Ascending aorta (tissue), 2 donors: Measurements from ENCODE around the gene MYO3B. TPM values are rescaled to one million over a fixed set of nuclear protein-coding genes. Genes with fewer than 3 reads are reported as not detected.

Source experiments
- DNase-seq, 2 donors: peaks; one replicate each; pipeline ENCODE4 v3.0.0-alpha.2; 2019; ENCODE audit warnings: low spot score in 2 of 2
- H3K27ac ChIP-seq, 2 donors: fragments of 200-600 bp; sonication (generic); one replicate each; pipeline ENCODE4 v1.5.1; 2016 to 2017; ENCODE audit warnings: mild to moderate bottlenecking in 1 of 2
- H3K27me3 ChIP-seq: fragments of 200-600 bp; sonication (generic); one replicate; pipeline ENCODE4 v1.5.1; 2017
- H3K36me3 ChIP-seq, 2 donors: fragments of 200-600 bp; sonication (generic); one replicate each; pipeline ENCODE4 v1.5.1; 2016
- H3K4me1 ChIP-seq, 2 donors: fragments of 200-600 bp; sonication (generic); one replicate each; pipeline ENCODE4 v1.5.1; 2016 to 2017; ENCODE audit warnings: mild to moderate bottlenecking in 1 of 2
- H3K4me3 ChIP-seq, 2 donors: fragments of 200-600 bp; sonication (generic); one replicate each; pipeline ENCODE4 v1.5.1; 2016 to 2017; ENCODE audit warnings: mild to moderate bottlenecking in 1 of 2
- H3K9me3 ChIP-seq, 2 donors: fragments of 200-600 bp; sonication (generic); one replicate each; pipeline ENCODE4 v1.5.1; 2016
- intact Hi-C: fragments of 100-400 bp; cut with DNase I; formaldehyde crosslinking; loops from one replicate; pipeline ENCODE4 v1.15.1; 2023
- total RNA-seq: library from RNA; depleted of rRNA; stranded (reverse); fragments of >200 nt; gene quantifications from one replicate; pipeline ENCODE4 v1.1.0, GENCODE V29; 2016
- TF ChIP-seq, protein P1 (sequence below), 3 experiments: fragments of 200-600 bp in 2 of 3; fragments of 450-650 bp in 1 of 3; sonication (generic) in 2 of 3; IDR thresholded peaks; one replicate each; pipeline ENCODE4 v1.5.1; 2016 to 2019; ENCODE audit warnings: antibody characterized with exemption in 3 of 3, mild to moderate bottlenecking in 1 of 3, moderate library complexity in 1 of 3

Gene MYO3B
- total RNA-seq, 1 donor from 2014 or later = not detected

GRCh38 chr2:170162271-170162632 lies 15.7 kb upstream of the MYO3B start:
- no peak for DNase-seq
- Histone ChIP-seq H3K36me3 (no peaks in the 10 kb centered on the region), H3K4me3 (no peak overlapping the region), H3K27me3 (no peaks in the 10 kb centered on the region), H3K27ac (no peak overlapping the region), H3K9me3 (no peaks in the 10 kb centered on the region), H3K4me1 (no peaks in the 10 kb centered on the region)
- intact Hi-C loops = no loop called here
- TF ChIP-seq, protein P1, sequence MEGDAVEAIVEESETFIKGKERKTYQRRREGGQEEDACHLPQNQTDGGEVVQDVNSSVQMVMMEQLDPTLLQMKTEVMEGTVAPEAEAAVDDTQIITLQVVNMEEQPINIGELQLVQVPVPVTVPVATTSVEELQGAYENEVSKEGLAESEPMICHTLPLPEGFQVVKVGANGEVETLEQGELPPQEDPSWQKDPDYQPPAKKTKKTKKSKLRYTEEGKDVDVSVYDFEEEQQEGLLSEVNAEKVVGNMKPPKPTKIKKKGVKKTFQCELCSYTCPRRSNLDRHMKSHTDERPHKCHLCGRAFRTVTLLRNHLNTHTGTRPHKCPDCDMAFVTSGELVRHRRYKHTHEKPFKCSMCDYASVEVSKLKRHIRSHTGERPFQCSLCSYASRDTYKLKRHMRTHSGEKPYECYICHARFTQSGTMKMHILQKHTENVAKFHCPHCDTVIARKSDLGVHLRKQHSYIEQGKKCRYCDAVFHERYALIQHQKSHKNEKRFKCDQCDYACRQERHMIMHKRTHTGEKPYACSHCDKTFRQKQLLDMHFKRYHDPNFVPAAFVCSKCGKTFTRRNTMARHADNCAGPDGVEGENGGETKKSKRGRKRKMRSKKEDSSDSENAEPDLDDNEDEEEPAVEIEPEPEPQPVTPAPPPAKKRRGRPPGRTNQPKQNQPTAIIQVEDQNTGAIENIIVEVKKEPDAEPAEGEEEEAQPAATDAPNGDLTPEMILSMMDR (IDR thresholded peaks at IDR 0.05) = no peak

- H3K27me3 ChIP-seq = no peaks in the 10 kb centered on the region
- intact Hi-C loops = no loop called here
- H3K36me3 ChIP-seq = no peaks in the 10 kb centered on the region
- H3K4me1 ChIP-seq = no peaks in the 10 kb centered on the region
- H3K27ac ChIP-seq = no peak overlapping the region
- DNase-seq = no peak
- TF ChIP-seq, protein P1 (IDR thresholded peaks at IDR 0.05) = no peak
- no peak overlapping the region for H3K4me3 ChIP-seq
- no peaks in the 10 kb centered on the region for H3K9me3 ChIP-seq
Measured at GRCh38 chr2:170163411-170164065, 14.4 kb upstream of the MYO3B start.

- DNase-seq = no peak
- TF ChIP-seq, protein P1 (IDR thresholded peaks at IDR 0.05) = no peak
- intact Hi-C loops = no loop called here
Measured at GRCh38 chr2:170165129-170165528, 12.8 kb upstream of the MYO3B start.

DNA sequence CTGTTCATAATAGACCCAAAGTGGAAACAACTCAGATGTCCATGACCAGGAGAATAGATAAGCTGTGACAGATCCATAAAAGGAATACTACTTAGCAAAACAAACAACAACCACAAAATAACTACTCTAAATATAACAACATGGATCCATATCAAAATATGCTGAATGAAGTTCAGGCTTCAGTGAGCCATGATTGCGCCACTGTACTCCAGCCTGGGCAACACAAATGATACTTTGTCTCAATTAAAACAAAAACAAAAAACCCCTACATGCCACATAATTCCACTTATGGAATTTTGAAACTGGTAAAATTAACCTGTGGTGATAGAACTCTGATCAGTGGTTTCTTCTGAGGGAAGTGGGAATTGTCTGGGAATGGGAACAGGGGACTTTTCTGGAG lies 11.2 kb upstream of the MYO3B start:
- H3K4me1 ChIP-seq = no peaks in the 10 kb centered on the region
- DNase-seq = no peak
- intact Hi-C loops = no loop called here
- H3K27me3 ChIP-seq = no peaks in the 10 kb centered on the region
- no peaks in the 10 kb centered on the region for H3K9me3 ChIP-seq
- no peak overlapping the region for H3K4me3 ChIP-seq
- no peaks in the 10 kb centered on the region for H3K36me3 ChIP-seq
- no peak overlapping the region for H3K27ac ChIP-seq
- TF ChIP-seq, protein P1 (IDR thresholded peaks at IDR 0.05) = no peak

More at GRCh38 chr2:170165129-170165528, 12.8 kb upstream of the MYO3B start:
- Histone ChIP-seq H3K27ac (no peak overlapping the region), H3K9me3 (no peaks in the 10 kb centered on the region), H3K36me3 (no peaks in the 10 kb centered on the region), H3K4me1 (no peaks in the 10 kb centered on the region), H3K27me3 (no peaks in the 10 kb centered on the region), H3K4me3 (no peak overlapping the region)

GRCh38 chr2:170170281-170171040 lies 7.5 kb upstream of the MYO3B start:
- Histone ChIP-seq H3K36me3 (no peaks in the 10 kb centered on the region), H3K27ac (no peak overlapping the region), H3K9me3 (no peaks in the 10 kb centered on the region), H3K27me3 (no peaks in the 10 kb centered on the region), H3K4me3 (no peak overlapping the region), H3K4me1 (no peaks in the 10 kb centered on the region)
- no peak for DNase-seq
- TF ChIP-seq, protein P1 (IDR thresholded peaks at IDR 0.05) = no peak
- intact Hi-C loops = no loop called here
